H1 (cell line): Measurements from ENCODE around the gene SCNN1A. TPM values are rescaled to one million over a fixed set of nuclear protein-coding genes. Genes with fewer than 3 reads are reported as not detected.

ENCODE experiments used
- ASH2L ChIP-seq: fragments of 200-600, 300-600 bp; sonication (generic); IDR thresholded peaks from one replicate; pipeline ENCODE4 v1.7.1; 2017; ENCODE audit warnings: low read length
- ATF2 ChIP-seq: IDR thresholded peaks from 2 replicates; pipeline ENCODE4 v1.6.1; 2012; ENCODE audit warnings: low read length, inconsistent platforms
- CHD7 ChIP-seq: fragments of 300-600 bp; sonication (generic); IDR thresholded peaks from 2 replicates; pipeline ENCODE4 v1.7.1; 2012; ENCODE audit warnings: low read length, moderate library complexity, mild to moderate bottlenecking, inconsistent platforms; ENCODE audit not compliant: insufficient replicate concordance
- EGR1 ChIP-seq: IDR thresholded peaks from 2 replicates; pipeline ENCODE4 v1.6.1; 2011; ENCODE audit warnings: low read depth, low read length, borderline replicate concordance
- EP300 ChIP-seq, 2 experiments: IDR thresholded peaks; 1 replicate in 1 of 2; 2 replicates in 1 of 2; pipeline ENCODE4 v1.6.1; 2011 to 2012; ENCODE audit warnings: low read depth in 2 of 2, low read length in 2 of 2, mild to moderate bottlenecking in 2 of 2, borderline replicate concordance in 1 of 2, inconsistent platforms in 1 of 2, moderate library complexity in 1 of 2
- POLR2A ChIP-seq, 2 experiments: IDR thresholded peaks; 1 replicate in 1 of 2; 2 replicates in 1 of 2; pipeline ENCODE4 v1.6.1; 2011; ENCODE audit warnings: low read depth in 2 of 2, low read length in 2 of 2, mild to moderate bottlenecking in 2 of 2; ENCODE audit errors: control extremely low read depth in 1 of 2
- RXRA ChIP-seq: IDR thresholded peaks from 2 replicates; pipeline ENCODE4 v1.6.1; 2011; ENCODE audit warnings: low read depth, mild to moderate bottlenecking, low read length, moderate library complexity; ENCODE audit not compliant: insufficient read depth
- SP4 ChIP-seq: IDR thresholded peaks from 2 replicates; pipeline ENCODE4 v1.6.1; 2012; ENCODE audit warnings: low read length, inconsistent platforms
- TBP ChIP-seq: IDR thresholded peaks from 2 replicates; pipeline ENCODE4 v1.6.1; 2011; ENCODE audit warnings: low read depth, low read length, improper control_type of control experiment
- polyA plus RNA-seq, 7 experiments: library from polyadenylated mRNA; depleted of rRNA in 3 of 7; stranded (reverse) in 5 of 7; unstranded in 2 of 7; fragments of >200 nt in 5 of 7; fragments of 200-250 nt in 2 of 7; gene quantifications; 1 replicate in 5 of 7; 2 replicates in 1 of 7; 4 replicates in 1 of 7; pipeline versions ENCODE4 v1.2.1 to v1.2.3, GENCODE V29; 2011 to 2013; ENCODE audit warnings: missing spikeins in 2 of 7, mixed read lengths in 2 of 7
- total RNA-seq: library from RNA; stranded (reverse); fragmentation: NEBNext Ultra II Directional; extraction: Animal tissue kit (Norgen Biotek cat#: 25700); gene quantifications from 2 replicates; pipeline ENCODE4 v1.2.1, GENCODE V29; 2021

Gene SCNN1A
- total and polyA plus RNA-seq, 2 of the 8 experiments (the other 6 are each of a cell fraction or from before 2014, with no cell fraction given) = 85.5 to 156 TPM

GRCh38 chr12:6390084-6390799, 14.9 kb upstream of the SCNN1A start (continued):
- no peak for TF ChIP-seq CHD7
- TF ChIP-seq SP4 = no peak
- TF ChIP-seq RXRA = no peak
- TF ChIP-seq ASH2L = no peak
- TF ChIP-seq ATF2 = no peak
- no peak for TF ChIP-seq EP300 (IDR thresholded peaks at IDR 0.05; ENCODE audit: borderline replicate concordance in 1 of 2, low read depth in 2 of 2, low read length in 2 of 2)
- no peak for TF ChIP-seq POLR2A (IDR thresholded peaks at IDR 0.05; ENCODE audit: control extremely low read depth in 1 of 2, low read depth in 2 of 2, low read length in 2 of 2)
- TF ChIP-seq EGR1 = no peak
- TF ChIP-seq TBP = no peak
